Keratinocyte (primary cell): ENCODE measurements around the gene PRKCZ.

Experiments used
- CTCF ChIP-seq, 3 experiments: IDR thresholded peaks in 1 of 3; conservative IDR thresholded peaks in 1 of 3; optimal IDR thresholded peaks in 1 of 3; 2 replicates in 2 of 3; 3 replicates in 1 of 3; pipeline versions ENCODE3 to v1.5.1; 2011; ENCODE audit warnings: low read length in 3 of 3, mild to moderate bottlenecking in 3 of 3, moderate library complexity in 2 of 3, control low read depth in 1 of 3, inconsistent platforms in 1 of 3; ENCODE audit not compliant: insufficient read depth in 2 of 3; ENCODE audit errors: extremely low read depth in 1 of 3
- EZH2 ChIP-seq: IDR thresholded peaks from one replicate; pipeline ENCODE4 v1.6.1; 2012; ENCODE audit warnings: inconsistent platforms, mild to moderate bottlenecking, low read length, moderate library complexity

- TF ChIP-seq CTCF (optimal IDR thresholded peaks at IDR 0.05 in 1 of 3, IDR thresholded peaks at IDR 0.05 in 1 of 3, conservative IDR thresholded peaks at IDR 0.05 in 1 of 3; ENCODE audit: extremely low read depth in 1 of 3, insufficient read depth in 2 of 3, low read length in 3 of 3) (no peak), EZH2 (no peak)
Measured at GRCh38 chr1:2019172-2019543, 31.1 kb upstream of the PRKCZ start, which contains the start of gene GABRD.
